ENCODE results near the gene PRKRA. TPM values are rescaled to one million over a fixed set of nuclear protein-coding genes. Genes with fewer than 3 reads are reported as not detected.
"Not testable (repeated sequence)": the region's sequence is repeated elsewhere in the genome, so short reads cannot be mapped to it uniquely, and the experiment has no call there.

Gene PRKRA
- total RNA-seq, 6 experiments from 2014 or later = 11.2 to 20.5 (median 14.4) TPM

- Histone ChIP-seq H3K27ac (peak overlapping the region; percentile 72 to 86 (median 83)), H3K4me1 (no peaks in the 10 kb centered on the region), H3K9me3 (no peaks in the 10 kb centered on the region), H3K36me3 (no peaks in the 10 kb centered on the region), H3K27me3 (no peaks in the 10 kb centered on the region), H3K4me3 (peak overlapping the region; percentile 60 to 69 (median 60))
- TF ChIP-seq, protein P1, sequence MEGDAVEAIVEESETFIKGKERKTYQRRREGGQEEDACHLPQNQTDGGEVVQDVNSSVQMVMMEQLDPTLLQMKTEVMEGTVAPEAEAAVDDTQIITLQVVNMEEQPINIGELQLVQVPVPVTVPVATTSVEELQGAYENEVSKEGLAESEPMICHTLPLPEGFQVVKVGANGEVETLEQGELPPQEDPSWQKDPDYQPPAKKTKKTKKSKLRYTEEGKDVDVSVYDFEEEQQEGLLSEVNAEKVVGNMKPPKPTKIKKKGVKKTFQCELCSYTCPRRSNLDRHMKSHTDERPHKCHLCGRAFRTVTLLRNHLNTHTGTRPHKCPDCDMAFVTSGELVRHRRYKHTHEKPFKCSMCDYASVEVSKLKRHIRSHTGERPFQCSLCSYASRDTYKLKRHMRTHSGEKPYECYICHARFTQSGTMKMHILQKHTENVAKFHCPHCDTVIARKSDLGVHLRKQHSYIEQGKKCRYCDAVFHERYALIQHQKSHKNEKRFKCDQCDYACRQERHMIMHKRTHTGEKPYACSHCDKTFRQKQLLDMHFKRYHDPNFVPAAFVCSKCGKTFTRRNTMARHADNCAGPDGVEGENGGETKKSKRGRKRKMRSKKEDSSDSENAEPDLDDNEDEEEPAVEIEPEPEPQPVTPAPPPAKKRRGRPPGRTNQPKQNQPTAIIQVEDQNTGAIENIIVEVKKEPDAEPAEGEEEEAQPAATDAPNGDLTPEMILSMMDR (IDR thresholded peaks at IDR 0.05) = peak in 1 of 4 donors; percentile 20
- peak; percentile 12 for TF ChIP-seq POLR2A (IDR thresholded peaks at IDR 0.05)
- 2% methylated on average over 39 of the region's 45 CpGs for WGBS (ENCODE audit: insufficient coverage, low coverage, low lambda C conversion rate, missing lambda C conversion rate)
- ATAC-seq = peak; percentile 75 to 79 (median 76)
- peak; percentile 70 to 81 (median 70) for DNase-seq
- intact Hi-C loops (cut with DNase I) = no loop called here
These were observed 37.3 kb downstream of the PRKRA start for GRCh38 chr2:178413472-178414265.

GRCh38 chr2:178412453-178412852 lies 38.5 kb downstream of the PRKRA start:
- H3K4me3 ChIP-seq; H3K4me1 ChIP-seq; H3K9me3 ChIP-seq; DNase-seq; H3K27me3 ChIP-seq; H3K36me3 ChIP-seq; H3K27ac ChIP-seq; ATAC-seq; intact Hi-C loops (cut with DNase I): not testable (repeated sequence)
- 97% methylated on average over 8 of the region's 8 CpGs for WGBS (ENCODE audit: insufficient coverage, low coverage, low lambda C conversion rate, missing lambda C conversion rate)

DNA sequence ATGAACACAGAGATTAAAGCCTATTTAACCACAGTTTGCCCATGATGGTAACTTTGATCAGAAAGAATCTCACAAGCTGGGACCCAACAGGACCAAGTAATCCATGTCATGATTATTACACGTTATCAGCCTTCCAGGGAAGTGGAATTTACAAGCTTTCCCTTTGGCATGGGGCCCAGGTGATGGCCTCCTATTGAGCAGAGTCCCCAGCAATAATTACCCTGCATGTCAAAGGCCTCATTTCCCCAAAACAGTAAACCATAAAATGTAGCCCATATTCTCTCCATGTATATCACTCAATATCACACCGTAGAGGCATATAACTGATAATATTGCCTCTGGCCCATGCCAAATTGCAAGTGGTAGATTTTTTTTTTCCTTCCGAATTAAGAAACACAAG lies 38.9 kb downstream of the PRKRA start:
- Histone ChIP-seq H3K9me3 (no peaks in the 10 kb centered on the region), H3K27me3 (no peaks in the 10 kb centered on the region), H3K36me3 (no peaks in the 10 kb centered on the region), H3K27ac (no peak overlapping the region), H3K4me3 (no peak overlapping the region), H3K4me1 (no peaks in the 10 kb centered on the region)
- WGBS (ENCODE audit: insufficient coverage, low coverage, low lambda C conversion rate, missing lambda C conversion rate) = 88% methylated on average over 2 of the region's 3 CpGs
- intact Hi-C loops (cut with DNase I) = no loop called here
- no peak for ATAC-seq
- TF ChIP-seq, protein P1 (IDR thresholded peaks at IDR 0.05) = no peak
- TF ChIP-seq POLR2A (IDR thresholded peaks at IDR 0.05) = no peak
- no peak for DNase-seq

GRCh38 chr2:178409261-178409660 lies 41.7 kb downstream of the PRKRA start:
- Histone ChIP-seq H3K36me3 (no peaks in the 10 kb centered on the region), H3K4me3 (no peak overlapping the region), H3K27me3 (no peaks in the 10 kb centered on the region), H3K9me3 (no peaks in the 10 kb centered on the region), H3K27ac (no peak overlapping the region), H3K4me1 (no peaks in the 10 kb centered on the region)
- intact Hi-C loops (cut with DNase I) = no loop called here
- ATAC-seq (no peak), DNase-seq (no peak)
- 82% methylated on average over 5 of the region's 5 CpGs for WGBS (ENCODE audit: insufficient coverage, low coverage, low lambda C conversion rate, missing lambda C conversion rate)
- no peak for TF ChIP-seq POLR2A (IDR thresholded peaks at IDR 0.05)
- TF ChIP-seq, protein P1 (IDR thresholded peaks at IDR 0.05) = no peak

DNA sequence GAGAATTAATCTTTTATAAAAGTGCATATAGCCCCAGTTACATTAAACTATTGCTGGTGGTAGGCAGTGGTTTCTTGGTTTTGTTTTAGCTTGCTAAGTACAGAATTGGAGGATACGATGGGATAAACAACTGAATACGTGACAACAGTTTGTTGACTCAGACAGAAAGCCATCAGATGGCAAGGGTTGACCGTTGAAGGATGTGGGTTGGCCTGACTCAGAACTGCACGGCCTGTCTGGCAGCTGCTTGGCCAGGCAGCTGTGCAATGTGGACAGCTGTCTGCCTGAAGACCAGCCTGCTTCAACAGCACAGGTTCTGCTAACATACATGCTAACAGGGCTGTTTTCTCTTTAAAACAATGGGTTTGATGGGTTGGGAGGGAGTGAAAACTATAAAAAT lies 46.6 kb downstream of the PRKRA start:
- intact Hi-C loops (cut with DNase I) = no loop called here
- H3K27me3 ChIP-seq = no peaks in the 10 kb centered on the region
- no peaks in the 10 kb centered on the region for H3K4me1 ChIP-seq
- TF ChIP-seq, protein P1 (IDR thresholded peaks at IDR 0.05) = no peak
- TF ChIP-seq POLR2A (IDR thresholded peaks at IDR 0.05) = no peak
- ATAC-seq (peak in 3 of 4 donors; percentile 14 to 32 (median 28)), DNase-seq (no peak)
- no peaks in the 10 kb centered on the region for H3K36me3 ChIP-seq
- no peak overlapping the region for H3K4me3 ChIP-seq
- H3K27ac ChIP-seq = no peak overlapping the region
- no peaks in the 10 kb centered on the region for H3K9me3 ChIP-seq
- 16% methylated on average over 4 of the region's 4 CpGs for WGBS (ENCODE audit: insufficient coverage, low coverage, low lambda C conversion rate, missing lambda C conversion rate)
